ENCODE results near the gene IFNA1.

DNA sequence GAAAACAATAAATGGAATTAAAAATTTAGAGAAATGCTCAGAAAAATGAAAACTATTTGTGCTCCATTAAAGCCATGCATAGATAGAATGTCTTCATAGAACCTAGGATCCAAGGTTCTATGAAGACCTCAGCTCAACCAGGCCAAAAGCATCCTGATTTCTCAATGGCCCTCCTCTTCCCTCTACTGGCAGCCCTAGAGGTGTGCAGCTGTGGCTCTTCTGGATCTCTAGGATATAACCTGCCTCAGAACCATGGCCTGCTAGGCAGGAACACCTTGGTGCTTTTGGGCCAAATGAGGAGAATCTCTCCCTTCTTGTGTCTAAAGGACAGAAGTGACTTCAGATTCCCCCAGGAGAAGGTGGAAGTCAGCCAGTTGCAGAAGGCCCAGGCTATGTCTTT is 15.1 kb downstream of the IFNA1 start:
- TF ChIP-seq, protein P1, sequence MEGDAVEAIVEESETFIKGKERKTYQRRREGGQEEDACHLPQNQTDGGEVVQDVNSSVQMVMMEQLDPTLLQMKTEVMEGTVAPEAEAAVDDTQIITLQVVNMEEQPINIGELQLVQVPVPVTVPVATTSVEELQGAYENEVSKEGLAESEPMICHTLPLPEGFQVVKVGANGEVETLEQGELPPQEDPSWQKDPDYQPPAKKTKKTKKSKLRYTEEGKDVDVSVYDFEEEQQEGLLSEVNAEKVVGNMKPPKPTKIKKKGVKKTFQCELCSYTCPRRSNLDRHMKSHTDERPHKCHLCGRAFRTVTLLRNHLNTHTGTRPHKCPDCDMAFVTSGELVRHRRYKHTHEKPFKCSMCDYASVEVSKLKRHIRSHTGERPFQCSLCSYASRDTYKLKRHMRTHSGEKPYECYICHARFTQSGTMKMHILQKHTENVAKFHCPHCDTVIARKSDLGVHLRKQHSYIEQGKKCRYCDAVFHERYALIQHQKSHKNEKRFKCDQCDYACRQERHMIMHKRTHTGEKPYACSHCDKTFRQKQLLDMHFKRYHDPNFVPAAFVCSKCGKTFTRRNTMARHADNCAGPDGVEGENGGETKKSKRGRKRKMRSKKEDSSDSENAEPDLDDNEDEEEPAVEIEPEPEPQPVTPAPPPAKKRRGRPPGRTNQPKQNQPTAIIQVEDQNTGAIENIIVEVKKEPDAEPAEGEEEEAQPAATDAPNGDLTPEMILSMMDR (tag by site-specific recombination; IDR thresholded peaks at IDR 0.05): peak; percentile 38; the same call in 1 of the 2 replicates
- no peak for TF ChIP-seq TCF7L2 (IDR thresholded peaks at IDR 0.05; ENCODE audit: borderline replicate concordance, low read depth, low read length)
- TF ChIP-seq ZXDB (tag by site-specific recombination; IDR thresholded peaks at IDR 0.05): no peak
- TF ChIP-seq ZNF391 (tag by site-specific recombination; IDR thresholded peaks at IDR 0.05; ENCODE audit: borderline replicate concordance, low read depth): no peak
- no peak for TF ChIP-seq ZNF132 (tag by site-specific recombination; IDR thresholded peaks at IDR 0.05; ENCODE audit: borderline replicate concordance)
- TF ChIP-seq ZBTB1 (tag by site-specific recombination; IDR thresholded peaks at IDR 0.05): no peak
- no peak for TF ChIP-seq ZBTB21 (tag by site-specific recombination; IDR thresholded peaks at IDR 0.05)
- no peak for TF ChIP-seq ZNF274 (IDR thresholded peaks at IDR 0.05; ENCODE audit: low read length)
- no peak for TF ChIP-seq ZNF274 (tag by site-specific recombination; IDR thresholded peaks at IDR 0.05; ENCODE audit: borderline replicate concordance)
- TF ChIP-seq ZBTB7A (tag by site-specific recombination; IDR thresholded peaks at IDR 0.05; ENCODE audit: low read depth): no peak
- TF ChIP-seq ZSCAN30 (tag by site-specific recombination; IDR thresholded peaks at IDR 0.05): no peak
- TF ChIP-seq, protein P2, sequence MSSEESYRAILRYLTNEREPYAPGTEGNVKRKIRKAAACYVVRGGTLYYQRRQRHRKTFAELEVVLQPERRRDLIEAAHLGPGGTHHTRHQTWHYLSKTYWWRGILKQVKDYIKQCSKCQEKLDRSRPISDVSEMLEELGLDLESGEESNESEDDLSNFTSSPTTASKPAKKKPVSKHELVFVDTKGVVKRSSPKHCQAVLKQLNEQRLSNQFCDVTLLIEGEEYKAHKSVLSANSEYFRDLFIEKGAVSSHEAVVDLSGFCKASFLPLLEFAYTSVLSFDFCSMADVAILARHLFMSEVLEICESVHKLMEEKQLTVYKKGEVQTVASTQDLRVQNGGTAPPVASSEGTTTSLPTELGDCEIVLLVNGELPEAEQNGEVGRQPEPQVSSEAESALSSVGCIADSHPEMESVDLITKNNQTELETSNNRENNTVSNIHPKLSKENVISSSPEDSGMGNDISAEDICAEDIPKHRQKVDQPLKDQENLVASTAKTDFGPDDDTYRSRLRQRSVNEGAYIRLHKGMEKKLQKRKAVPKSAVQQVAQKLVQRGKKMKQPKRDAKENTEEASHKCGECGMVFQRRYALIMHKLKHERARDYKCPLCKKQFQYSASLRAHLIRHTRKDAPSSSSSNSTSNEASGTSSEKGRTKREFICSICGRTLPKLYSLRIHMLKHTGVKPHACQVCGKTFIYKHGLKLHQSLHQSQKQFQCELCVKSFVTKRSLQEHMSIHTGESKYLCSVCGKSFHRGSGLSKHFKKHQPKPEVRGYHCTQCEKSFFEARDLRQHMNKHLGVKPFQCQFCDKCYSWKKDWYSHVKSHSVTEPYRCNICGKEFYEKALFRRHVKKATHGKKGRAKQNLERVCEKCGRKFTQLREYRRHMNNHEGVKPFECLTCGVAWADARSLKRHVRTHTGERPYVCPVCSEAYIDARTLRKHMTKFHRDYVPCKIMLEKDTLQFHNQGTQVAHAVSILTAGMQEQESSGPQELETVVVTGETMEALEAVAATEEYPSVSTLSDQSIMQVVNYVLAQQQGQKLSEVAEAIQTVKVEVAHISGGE (tag by site-specific recombination; conservative IDR thresholded peaks at IDR 0.05; ENCODE audit: low read depth): no peak
- no peak for TF ChIP-seq BCL11B (tag by site-specific recombination; IDR thresholded peaks at IDR 0.05; ENCODE audit: low read depth)

Measured in HEK293 (cell line).